ENCODE data around the gene DDRGK1.

- TF ChIP-seq CTCF (IDR thresholded peaks at IDR 0.05; ENCODE audit: low read depth, low read length, missing input control) (no peak), EGR1 (IDR thresholded peaks at IDR 0.05; ENCODE audit: low read depth in 2 of 2) (no peak)
These were observed 32.2 kb downstream of the DDRGK1 start for GRCh38 chr20:3172126-3172932.

Measured in liver (tissue), 3 donors.